ENCODE data around the gene GNPTAB. TPM values are rescaled to one million over a fixed set of nuclear protein-coding genes. Genes with fewer than 3 reads are reported as not detected.

GNPTAB gene
- total and polyA plus RNA-seq, 2 donors (not counting 1 experiment from before 2014, with no cell fraction given): 10.4 to 79.4 TPM

DNA sequence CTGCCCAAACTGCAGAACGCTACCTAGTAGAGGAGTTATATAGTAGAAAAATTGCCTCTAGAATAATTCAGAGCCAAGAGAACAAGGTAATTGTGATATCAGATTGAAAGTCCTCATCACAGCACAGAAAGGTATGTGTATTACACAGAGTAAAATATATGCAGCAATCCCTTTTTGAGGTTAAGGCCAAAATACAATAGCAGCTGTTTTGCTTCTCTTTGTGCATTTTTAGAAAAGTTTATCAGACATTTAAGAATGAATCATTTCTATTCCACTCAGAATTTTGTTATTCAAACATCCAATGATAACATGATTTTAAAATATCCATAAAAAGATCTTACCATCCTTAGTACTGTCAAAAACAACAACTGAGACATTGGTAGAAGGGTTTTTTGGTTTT, 45.1 kb downstream of the GNPTAB start:
- Histone ChIP-seq H3K4me2 (replicated peaks; ENCODE audit: low read depth, low read length, poor library complexity, severe bottlenecking) (no peak overlapping the region), H2AFZ (ENCODE audit: insufficient read depth, low read depth, low read length, poor library complexity, severe bottlenecking) (no peak overlapping the region), H3K79me2 (ENCODE audit: control insufficient read depth, insufficient read depth, low read length) (no peaks in the 10 kb centered on the region), H3K27me3 (replicated peaks in 1 of 4; ENCODE audit: control extremely low read depth in 1 of 4, control insufficient read depth in 3 of 4, insufficient read depth in 4 of 4, low read length in 3 of 4) (no peaks in the 10 kb centered on the region), H3K9me3 (ENCODE audit: control extremely low read depth in 1 of 3, control insufficient read depth in 2 of 3, insufficient read depth in 1 of 3, low read length in 2 of 3) (no peaks in the 10 kb centered on the region), H3K36me3 (replicated peaks in 1 of 2; ENCODE audit: control extremely low read depth in 1 of 2, control insufficient read depth in 1 of 2, extremely low read depth in 1 of 2, insufficient read depth in 2 of 2, low read length in 1 of 2) (peaks cover 1 to 6% of the 10 kb centered on the region in 2 experiments), H4K20me1 (ENCODE audit: control insufficient read depth, insufficient read depth, low read length, poor library complexity, severe bottlenecking) (no peaks in the 10 kb centered on the region), H3K9ac (ENCODE audit: low read length) (no peak overlapping the region), H3K4me3 (ENCODE audit: control extremely low read depth in 1 of 5, extremely low read depth in 1 of 5, insufficient read depth in 1 of 5, low read depth in 2 of 5, low read length in 4 of 5) (no peak overlapping the region), H3K4me1 (ENCODE audit: control insufficient read depth in 2 of 2, insufficient read depth in 2 of 2, low read length in 2 of 2) (peaks cover 4 to 5% of the 10 kb centered on the region in 2 donors), H3K27ac (ENCODE audit: low read length in 2 of 2) (no peak overlapping the region)
- TF ChIP-seq, protein P1, sequence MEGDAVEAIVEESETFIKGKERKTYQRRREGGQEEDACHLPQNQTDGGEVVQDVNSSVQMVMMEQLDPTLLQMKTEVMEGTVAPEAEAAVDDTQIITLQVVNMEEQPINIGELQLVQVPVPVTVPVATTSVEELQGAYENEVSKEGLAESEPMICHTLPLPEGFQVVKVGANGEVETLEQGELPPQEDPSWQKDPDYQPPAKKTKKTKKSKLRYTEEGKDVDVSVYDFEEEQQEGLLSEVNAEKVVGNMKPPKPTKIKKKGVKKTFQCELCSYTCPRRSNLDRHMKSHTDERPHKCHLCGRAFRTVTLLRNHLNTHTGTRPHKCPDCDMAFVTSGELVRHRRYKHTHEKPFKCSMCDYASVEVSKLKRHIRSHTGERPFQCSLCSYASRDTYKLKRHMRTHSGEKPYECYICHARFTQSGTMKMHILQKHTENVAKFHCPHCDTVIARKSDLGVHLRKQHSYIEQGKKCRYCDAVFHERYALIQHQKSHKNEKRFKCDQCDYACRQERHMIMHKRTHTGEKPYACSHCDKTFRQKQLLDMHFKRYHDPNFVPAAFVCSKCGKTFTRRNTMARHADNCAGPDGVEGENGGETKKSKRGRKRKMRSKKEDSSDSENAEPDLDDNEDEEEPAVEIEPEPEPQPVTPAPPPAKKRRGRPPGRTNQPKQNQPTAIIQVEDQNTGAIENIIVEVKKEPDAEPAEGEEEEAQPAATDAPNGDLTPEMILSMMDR (IDR thresholded peaks at IDR 0.05): no peak
- TF ChIP-seq EZH2 (IDR thresholded peaks at IDR 0.05; ENCODE audit: borderline replicate concordance, insufficient read depth, low read depth, low read length, poor library complexity, severe bottlenecking): no peak
- no peak for ATAC-seq (ENCODE audit: low read depth)
- H3K9me3 Mint-ChIP-seq (ENCODE audit: insufficient read depth): no peaks in the 10 kb centered on the region
- no CpG with 5 or more reads among the region's 1 CpG for WGBS (ENCODE audit: insufficient coverage)
- CTCF ChIA-PET: interaction anchor here (2.3 kb wide), 1 partner anchor 54 kb away, joined by 10 read pairs; no protein-coding TSS in a partner anchor
- H3K27me3 Mint-ChIP-seq: no peaks in the 10 kb centered on the region
- no peak for DNase-seq
- intact Hi-C loops (cut with micrococcal nuclease): no loop called here
- H3K4me1 Mint-ChIP-seq: peaks cover 7% of the 10 kb centered on the region
- no peak overlapping the region for H3K4me3 Mint-ChIP-seq
- POLR2A ChIA-PET: no interaction called here
- H3K27ac Mint-ChIP-seq: no peak overlapping the region

DNA sequence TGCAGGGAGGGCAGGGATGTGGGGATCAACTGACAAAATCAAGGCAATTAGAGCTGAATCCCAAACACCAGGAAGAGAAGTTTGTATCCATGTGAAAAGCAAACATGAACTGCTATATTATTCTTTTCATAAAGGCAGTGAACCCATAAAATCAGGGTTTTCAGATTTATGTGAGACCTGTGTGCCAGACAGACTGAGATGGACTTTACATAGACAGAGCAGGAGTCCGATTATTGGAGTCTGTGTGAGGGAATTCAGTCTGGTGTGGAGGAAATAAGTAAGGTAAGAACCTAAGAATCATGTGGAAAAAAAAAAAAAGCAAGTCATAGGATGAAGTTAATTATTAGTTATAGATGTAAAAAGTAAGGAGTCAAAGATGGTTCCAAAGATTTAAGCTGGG, 46.4 kb downstream of the GNPTAB start:
- no peaks in the 10 kb centered on the region for H3K27me3 ChIP-seq (replicated peaks in 1 of 4; ENCODE audit: control extremely low read depth in 1 of 4, control insufficient read depth in 3 of 4, insufficient read depth in 4 of 4, low read length in 3 of 4)
- peaks cover 1 to 10% of the 10 kb centered on the region in 2 experiments for H3K36me3 ChIP-seq (replicated peaks in 1 of 2; ENCODE audit: control extremely low read depth in 1 of 2, control insufficient read depth in 1 of 2, extremely low read depth in 1 of 2, insufficient read depth in 2 of 2, low read length in 1 of 2)
- no peak overlapping the region for H3K4me2 ChIP-seq (replicated peaks; ENCODE audit: low read depth, low read length, poor library complexity, severe bottlenecking)
- no peak for DNase-seq
- no peak overlapping the region for H3K27ac Mint-ChIP-seq
- H3K4me1 Mint-ChIP-seq: peaks cover 15% of the 10 kb centered on the region
- H3K27ac ChIP-seq (ENCODE audit: low read length in 2 of 2): no peak overlapping the region
- no peak overlapping the region for H3K4me3 ChIP-seq (ENCODE audit: control extremely low read depth in 1 of 5, extremely low read depth in 1 of 5, insufficient read depth in 1 of 5, low read depth in 2 of 5, low read length in 4 of 5)
- no peaks in the 10 kb centered on the region for H3K9me3 ChIP-seq (ENCODE audit: control extremely low read depth in 1 of 3, control insufficient read depth in 2 of 3, insufficient read depth in 1 of 3, low read length in 2 of 3)
- H2AFZ ChIP-seq (ENCODE audit: insufficient read depth, low read depth, low read length, poor library complexity, severe bottlenecking): no peak overlapping the region
- WGBS (ENCODE audit: insufficient coverage): 100% methylated on average over 1 of the region's 1 CpG
- no peaks in the 10 kb centered on the region for H4K20me1 ChIP-seq (ENCODE audit: control insufficient read depth, insufficient read depth, low read length, poor library complexity, severe bottlenecking)
- POLR2A ChIA-PET: interaction anchor here (0.6 kb wide), 1 partner anchor 18 kb away, joined by 3 read pairs; no protein-coding TSS in a partner anchor
- TF ChIP-seq EZH2 (IDR thresholded peaks at IDR 0.05; ENCODE audit: borderline replicate concordance, insufficient read depth, low read depth, low read length, poor library complexity, severe bottlenecking): no peak
- TF ChIP-seq, protein P1 (IDR thresholded peaks at IDR 0.05): no peak
- H3K9me3 Mint-ChIP-seq (ENCODE audit: insufficient read depth): no peaks in the 10 kb centered on the region
- H3K4me3 Mint-ChIP-seq: no peak overlapping the region
- no peaks in the 10 kb centered on the region for H3K79me2 ChIP-seq (ENCODE audit: control insufficient read depth, insufficient read depth, low read length)
- H3K27me3 Mint-ChIP-seq: no peaks in the 10 kb centered on the region
- H3K9ac ChIP-seq (ENCODE audit: low read length): no peak overlapping the region
- H3K4me1 ChIP-seq (ENCODE audit: control insufficient read depth in 2 of 2, insufficient read depth in 2 of 2, low read length in 2 of 2): peaks cover 5 to 7% of the 10 kb centered on the region in 2 donors
- no peak for ATAC-seq (ENCODE audit: low read depth)
- CTCF ChIA-PET: interaction anchor here (0.7 to 1.7 kb wide), 5 partner anchors 8 to 70 kb away, joined by 3 to 6 read pairs (median 4); no protein-coding TSS in a partner anchor
- intact Hi-C loops (cut with micrococcal nuclease): no loop called here
